HEK293 (cell line): ENCODE results near the gene ZNF71.

Source experiments
- TCF7L2 ChIP-seq: IDR thresholded peaks from 2 replicates; pipeline ENCODE4 v1.6.1; 2011; ENCODE audit warnings: low read depth, mild to moderate bottlenecking, inconsistent platforms, low read length, moderate library complexity, borderline replicate concordance
- ZBTB8A ChIP-seq: fragments of 450-650 bp; formaldehyde crosslinking; IDR thresholded peaks from 2 replicates; pipeline ENCODE4 v1.5.1; 2016; ENCODE audit warnings: missing biosample characterization, missing genetic modification characterization
- ZNF121 ChIP-seq: fragments of 450-650 bp; formaldehyde crosslinking; IDR thresholded peaks from 2 replicates; pipeline ENCODE4 v1.5.1; 2016; ENCODE audit warnings: missing biosample characterization, missing genetic modification characterization
- ZNF138 ChIP-seq: fragments of 450-650 bp; formaldehyde crosslinking; IDR thresholded peaks from 2 replicates; pipeline ENCODE4 v1.5.1; 2016; ENCODE audit warnings: missing biosample characterization, missing genetic modification characterization, borderline replicate concordance
- ZNF292 ChIP-seq: fragments of 450-650 bp; formaldehyde crosslinking; IDR thresholded peaks from 2 replicates; pipeline ENCODE4 v1.5.1; 2016; ENCODE audit warnings: low read depth, missing biosample characterization, missing genetic modification characterization, borderline replicate concordance
- ZNF514 ChIP-seq: fragments of 450-650 bp; formaldehyde crosslinking; IDR thresholded peaks from 2 replicates; pipeline ENCODE4 v1.5.1; 2016; ENCODE audit warnings: missing biosample characterization, missing genetic modification characterization
- TF ChIP-seq, protein P1 (sequence below): fragments of 450-650 bp; formaldehyde crosslinking; IDR thresholded peaks from 2 replicates; pipeline ENCODE4 v1.5.1; 2016; ENCODE audit warnings: missing biosample characterization, missing genetic modification characterization

DNA sequence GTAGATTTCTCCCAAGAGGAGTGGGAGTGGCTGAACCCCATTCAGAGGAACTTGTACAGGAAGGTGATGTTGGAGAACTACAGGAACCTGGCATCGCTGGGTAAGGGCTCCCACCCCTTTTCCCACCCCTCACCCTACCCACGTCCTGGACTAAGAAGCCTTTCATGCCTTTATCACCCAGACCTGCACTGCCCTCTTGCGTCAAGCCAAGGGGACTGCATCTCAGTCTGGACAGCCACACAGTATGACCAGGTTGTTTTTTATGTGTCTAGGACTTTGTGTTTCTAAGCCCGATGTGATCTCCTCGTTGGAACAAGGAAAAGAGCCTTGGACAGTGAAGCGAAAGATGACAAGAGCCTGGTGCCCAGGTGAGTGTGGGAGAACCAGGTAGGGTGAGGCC lies 47.6 kb upstream of the ZNF71 start:
- TF ChIP-seq ZNF121, result no peak
- TF ChIP-seq TCF7L2, result no peak
- TF ChIP-seq, protein P1, sequence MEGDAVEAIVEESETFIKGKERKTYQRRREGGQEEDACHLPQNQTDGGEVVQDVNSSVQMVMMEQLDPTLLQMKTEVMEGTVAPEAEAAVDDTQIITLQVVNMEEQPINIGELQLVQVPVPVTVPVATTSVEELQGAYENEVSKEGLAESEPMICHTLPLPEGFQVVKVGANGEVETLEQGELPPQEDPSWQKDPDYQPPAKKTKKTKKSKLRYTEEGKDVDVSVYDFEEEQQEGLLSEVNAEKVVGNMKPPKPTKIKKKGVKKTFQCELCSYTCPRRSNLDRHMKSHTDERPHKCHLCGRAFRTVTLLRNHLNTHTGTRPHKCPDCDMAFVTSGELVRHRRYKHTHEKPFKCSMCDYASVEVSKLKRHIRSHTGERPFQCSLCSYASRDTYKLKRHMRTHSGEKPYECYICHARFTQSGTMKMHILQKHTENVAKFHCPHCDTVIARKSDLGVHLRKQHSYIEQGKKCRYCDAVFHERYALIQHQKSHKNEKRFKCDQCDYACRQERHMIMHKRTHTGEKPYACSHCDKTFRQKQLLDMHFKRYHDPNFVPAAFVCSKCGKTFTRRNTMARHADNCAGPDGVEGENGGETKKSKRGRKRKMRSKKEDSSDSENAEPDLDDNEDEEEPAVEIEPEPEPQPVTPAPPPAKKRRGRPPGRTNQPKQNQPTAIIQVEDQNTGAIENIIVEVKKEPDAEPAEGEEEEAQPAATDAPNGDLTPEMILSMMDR (tag by site-specific recombination), result no peak
- TF ChIP-seq ZBTB8A (tag by site-specific recombination), result no peak
- TF ChIP-seq ZNF292 (tag by site-specific recombination), result no peak
- TF ChIP-seq ZNF514 (tag by site-specific recombination), result no peak
- no peak for TF ChIP-seq ZNF138 (tag by site-specific recombination)
